ENCODE measurements around the gene TRAPPC2B.
"Not testable (repeated sequence)": the region's sequence is repeated elsewhere in the genome, so short reads cannot be mapped to it uniquely, and the experiment has no call there.

TRAPPC2B gene

GRCh38 chr19:57374647-57375046 is 11.3 kb downstream of the TRAPPC2B start:
- not testable (repeated sequence) for DNase-seq

- no peak for DNase-seq
Measured at GRCh38 chr19:57376151-57376550, 12.8 kb downstream of the TRAPPC2B start.

- DNase-seq: no peak
Measured at GRCh38 chr19:57377498-57378146, 14.3 kb downstream of the TRAPPC2B start.

- DNase-seq: no peak
Measured at GRCh38 chr19:57380923-57381322, 17.6 kb downstream of the TRAPPC2B start.

GRCh38 chr19:57382806-57383488 is 19.6 kb downstream of the TRAPPC2B start:
- DNase-seq: no peak

GRCh38 chr19:57389194-57389729 is 25.9 kb downstream of the TRAPPC2B start:
- DNase-seq: no peak

GRCh38 chr19:57389730-57390598 is 26.6 kb downstream of the TRAPPC2B start, which contains the start of gene ZNF548:
Gene ZNF548 (plus strand): TSS chr19:57389854. CDS start chr19:57390100, 246 bp downstream.
- peak; percentile 95 for DNase-seq

GRCh38 chr19:57395710-57396109 is 32.4 kb downstream of the TRAPPC2B start:
- no peak for DNase-seq

- DNase-seq: no peak
Measured at GRCh38 chr19:57398868-57399267, 35.5 kb downstream of the TRAPPC2B start.

GRCh38 chr19:57403737-57404563 is 40.6 kb downstream of the TRAPPC2B start:
- no peak for DNase-seq

- peak; percentile 50 for DNase-seq
Measured at GRCh38 chr19:57406516-57407123, 43.3 kb downstream of the TRAPPC2B start.

GRCh38 chr19:57410877-57411671 is 47.7 kb downstream of the TRAPPC2B start, which contains the start of gene ZNF17:
Gene ZNF17 (plus strand): TSS chr19:57411161. CDS start chr19:57413616, 2,455 bp downstream.
- peak; percentile 88 for DNase-seq

All from NK-92 treated with Interleukin-12 subunit alpha and Interleukin-12 subunit beta, amount 100 ng/mL, for 24 hours (cell line).